ENCODE results near the gene TSPAN18. TPM values are rescaled to one million over a fixed set of nuclear protein-coding genes. Genes with fewer than 3 reads are reported as not detected.

The TSPAN18 gene
- polyA plus RNA-seq, 1 of the 3 experiments (the other 2 are of a cell fraction) = 0.72 TPM

DNA sequence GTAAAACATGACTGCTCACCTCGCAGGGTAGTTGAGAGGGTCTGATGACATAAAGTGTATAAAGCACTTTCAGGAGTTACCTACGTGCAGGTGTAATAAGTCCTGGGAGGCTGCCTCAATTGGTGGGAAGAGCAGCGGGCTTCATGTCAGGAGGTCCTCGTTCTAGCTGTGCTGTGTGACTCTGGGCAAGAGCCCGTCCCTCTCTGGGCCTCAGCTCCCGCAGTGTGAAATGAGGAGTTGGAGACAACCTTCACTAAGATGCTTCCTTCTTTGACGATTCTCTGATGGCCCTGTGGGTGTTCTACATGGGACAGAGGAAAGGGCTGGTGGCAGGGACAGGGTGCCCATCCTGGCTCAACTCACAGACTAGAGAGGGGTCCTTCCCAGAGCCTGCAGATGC lies 166.1 kb downstream of the TSPAN18 start:
- TF ChIP-seq RXRA (IDR thresholded peaks at IDR 0.05; ENCODE audit: borderline replicate concordance, low read depth) (no peak), MEF2A (IDR thresholded peaks at IDR 0.05; ENCODE audit: borderline replicate concordance, low read depth) (no peak), EZH2phosphoT487 (IDR thresholded peaks at IDR 0.05; ENCODE audit: borderline replicate concordance, low read depth) (no peak), FOXM1 (IDR thresholded peaks at IDR 0.05; ENCODE audit: low read depth) (no peak), SIN3A (IDR thresholded peaks at IDR 0.05; ENCODE audit: borderline replicate concordance, low read depth, low read length) (no peak)
- TF ChIP-seq, protein P1, sequence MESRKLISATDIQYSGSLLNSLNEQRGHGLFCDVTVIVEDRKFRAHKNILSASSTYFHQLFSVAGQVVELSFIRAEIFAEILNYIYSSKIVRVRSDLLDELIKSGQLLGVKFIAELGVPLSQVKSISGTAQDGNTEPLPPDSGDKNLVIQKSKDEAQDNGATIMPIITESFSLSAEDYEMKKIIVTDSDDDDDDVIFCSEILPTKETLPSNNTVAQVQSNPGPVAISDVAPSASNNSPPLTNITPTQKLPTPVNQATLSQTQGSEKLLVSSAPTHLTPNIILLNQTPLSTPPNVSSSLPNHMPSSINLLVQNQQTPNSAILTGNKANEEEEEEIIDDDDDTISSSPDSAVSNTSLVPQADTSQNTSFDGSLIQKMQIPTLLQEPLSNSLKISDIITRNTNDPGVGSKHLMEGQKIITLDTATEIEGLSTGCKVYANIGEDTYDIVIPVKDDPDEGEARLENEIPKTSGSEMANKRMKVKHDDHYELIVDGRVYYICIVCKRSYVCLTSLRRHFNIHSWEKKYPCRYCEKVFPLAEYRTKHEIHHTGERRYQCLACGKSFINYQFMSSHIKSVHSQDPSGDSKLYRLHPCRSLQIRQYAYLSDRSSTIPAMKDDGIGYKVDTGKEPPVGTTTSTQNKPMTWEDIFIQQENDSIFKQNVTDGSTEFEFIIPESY (IDR thresholded peaks at IDR 0.05; ENCODE audit: borderline replicate concordance, low read depth) = no peak
- TF ChIP-seq, protein P2, sequence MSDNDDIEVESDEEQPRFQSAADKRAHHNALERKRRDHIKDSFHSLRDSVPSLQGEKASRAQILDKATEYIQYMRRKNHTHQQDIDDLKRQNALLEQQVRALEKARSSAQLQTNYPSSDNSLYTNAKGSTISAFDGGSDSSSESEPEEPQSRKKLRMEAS (IDR thresholded peaks at IDR 0.05; ENCODE audit: low read depth) = no peak
- TF ChIP-seq, protein P3, sequence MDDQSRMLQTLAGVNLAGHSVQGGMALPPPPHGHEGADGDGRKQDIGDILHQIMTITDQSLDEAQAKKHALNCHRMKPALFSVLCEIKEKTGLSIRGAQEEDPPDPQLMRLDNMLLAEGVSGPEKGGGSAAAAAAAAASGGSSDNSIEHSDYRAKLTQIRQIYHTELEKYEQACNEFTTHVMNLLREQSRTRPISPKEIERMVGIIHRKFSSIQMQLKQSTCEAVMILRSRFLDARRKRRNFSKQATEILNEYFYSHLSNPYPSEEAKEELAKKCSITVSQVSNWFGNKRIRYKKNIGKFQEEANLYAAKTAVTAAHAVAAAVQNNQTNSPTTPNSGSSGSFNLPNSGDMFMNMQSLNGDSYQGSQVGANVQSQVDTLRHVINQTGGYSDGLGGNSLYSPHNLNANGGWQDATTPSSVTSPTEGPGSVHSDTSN (IDR thresholded peaks at IDR 0.05) = no peak
- Histone ChIP-seq H3K4me2 (no peak overlapping the region), H3K79me2 (ENCODE audit: insufficient read depth) (no peaks in the 10 kb centered on the region), H3K4me1 (ENCODE audit: control insufficient read depth in 1 of 2, insufficient read depth in 2 of 2, low read depth in 1 of 2, low read length in 1 of 2) (peaks cover 0 to 35% of the 10 kb centered on the region in 2 experiments; a peak in 1 of 4 replicates), H3K9me3 (no peaks in the 10 kb centered on the region), H3F3A (replicated peaks; ENCODE audit: insufficient read depth) (no peaks in the 10 kb centered on the region), H3K9me2 (no peaks in the 10 kb centered on the region), H3K9ac (no peak overlapping the region), H3K4me3 (ENCODE audit: low read depth in 2 of 2, low read length in 1 of 2) (no peak overlapping the region), H3K27ac (ENCODE audit: low read depth in 2 of 2, low read length in 1 of 2) (peak overlapping the region in 1 of 2 experiments; percentile 64; a peak in 2 of 4 replicates), H2AFZ (ENCODE audit: low read depth) (no peak overlapping the region), H4K20me1 (ENCODE audit: insufficient read depth) (no peaks in the 10 kb centered on the region), H3K36me3 (replicated peaks in 1 of 2; ENCODE audit: control insufficient read depth in 1 of 2, insufficient read depth in 2 of 2, low read length in 1 of 2) (no peaks in the 10 kb centered on the region), H3K27me3 (ENCODE audit: insufficient read depth) (no peaks in the 10 kb centered on the region; the same call in 1 of the 2 replicates)
- ChIA-PET CTCF (interaction anchor here (0.6 to 8.6 kb wide), 27 partner anchors 8 to 271 kb away, joined by 3 to 93 read pairs (median 6); partner anchors contain the start of gene TSPAN18), POLR2A (interaction anchor here (0.8 to 1.0 kb wide), 4 partner anchors 126 to 199 kb away, joined by 3 to 5 read pairs (median 3); no protein-coding TSS in a partner anchor)
- no peak for DNase-seq
- WGBS (ENCODE audit: low lambda C conversion rate) = 83% methylated on average over 5 of the region's 7 CpGs

DNA sequence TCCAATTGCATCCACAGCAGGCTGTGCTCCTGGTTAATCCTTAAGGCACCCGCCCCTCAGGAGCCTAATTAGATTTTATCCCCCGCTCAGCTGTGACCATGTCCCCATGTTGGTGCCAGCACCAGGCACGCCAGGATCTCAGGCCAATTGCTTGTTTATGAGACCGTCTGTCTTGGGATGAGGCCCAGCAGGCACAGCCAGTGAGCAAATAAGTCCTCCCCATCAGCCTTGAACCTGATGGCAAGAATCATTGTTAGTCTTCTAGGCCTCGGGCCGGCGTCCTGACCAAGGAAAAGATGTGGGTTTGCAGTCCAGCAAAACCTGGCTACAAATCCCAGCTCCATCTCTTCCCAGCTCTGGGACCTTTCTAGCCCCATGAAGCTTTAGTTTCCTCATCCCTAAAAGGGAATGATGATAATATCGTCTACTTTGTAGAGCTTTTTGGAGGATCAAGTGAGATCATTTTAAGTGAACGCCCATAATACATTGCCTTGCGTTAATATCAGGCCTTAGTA lies 166.6 kb downstream of the TSPAN18 start:
- H3K27ac ChIP-seq (ENCODE audit: low read depth in 2 of 2, low read length in 1 of 2) = peak overlapping the region in 1 of 2 experiments; percentile 64; a peak in 2 of 4 replicates
- CTCF ChIA-PET = interaction anchor here (0.6 to 8.6 kb wide), 28 partner anchors 9 to 272 kb away, joined by 3 to 93 read pairs (median 6); partner anchors contain the start of gene TSPAN18
- H3K9me3 ChIP-seq = no peaks in the 10 kb centered on the region
- no peak overlapping the region for H2AFZ ChIP-seq (ENCODE audit: low read depth)
- H3K36me3 ChIP-seq (replicated peaks in 1 of 2; ENCODE audit: control insufficient read depth in 1 of 2, insufficient read depth in 2 of 2, low read length in 1 of 2) = no peaks in the 10 kb centered on the region
- no peaks in the 10 kb centered on the region for H4K20me1 ChIP-seq (ENCODE audit: insufficient read depth)
- peaks cover 0 to 35% of the 10 kb centered on the region in 2 experiments; a peak in 1 of 4 replicates for H3K4me1 ChIP-seq (ENCODE audit: control insufficient read depth in 1 of 2, insufficient read depth in 2 of 2, low read depth in 1 of 2, low read length in 1 of 2)
- H3K79me2 ChIP-seq (ENCODE audit: insufficient read depth) = no peaks in the 10 kb centered on the region
- H3K4me3 ChIP-seq (ENCODE audit: low read depth in 2 of 2, low read length in 1 of 2) = no peak overlapping the region
- no peak overlapping the region for H3K9ac ChIP-seq
- WGBS (ENCODE audit: low lambda C conversion rate) = 79% methylated on average over 7 of the region's 10 CpGs
- peak; percentile 84 for DNase-seq
- no peaks in the 10 kb centered on the region for H3K9me2 ChIP-seq
- no peaks in the 10 kb centered on the region; the same call in 1 of the 2 replicates for H3K27me3 ChIP-seq (ENCODE audit: insufficient read depth)
- H3K4me2 ChIP-seq = no peak overlapping the region
- H3F3A ChIP-seq (replicated peaks; ENCODE audit: insufficient read depth) = no peaks in the 10 kb centered on the region
- POLR2A ChIA-PET = interaction anchor here (0.8 to 1.0 kb wide), 4 partner anchors 127 to 200 kb away, joined by 3 to 5 read pairs (median 3); no protein-coding TSS in a partner anchor
- TF ChIP-seq GATA2 (CRISPR knock-in tag; IDR thresholded peaks at IDR 0.05) (peak; percentile 33; the same call in 1 of the 2 replicates), RAD21 (IDR thresholded peaks at IDR 0.05; ENCODE audit: low read length) (no peak; the same call in 1 of the 2 replicates), ELF1 (IDR thresholded peaks at IDR 0.05) (no peak), GABPA (IDR thresholded peaks at IDR 0.05; ENCODE audit: low read depth) (no peak), SMC3 (IDR thresholded peaks at IDR 0.05; ENCODE audit: low read depth, low read length) (peak; percentile 20; the same call in 1 of the 2 replicates), CHD2 (IDR thresholded peaks at IDR 0.05; ENCODE audit: low read length, partially characterized antibody) (peak; percentile 50), NFIC (IDR thresholded peaks at IDR 0.05; ENCODE audit: borderline replicate concordance) (no peak), FOXJ3 (CRISPR knock-in tag; IDR thresholded peaks at IDR 0.05) (0 out of 2 replicates have a peak, but pooled peaks have one; percentile 55), EP300 (IDR thresholded peaks at IDR 0.05; ENCODE audit: borderline replicate concordance in 1 of 2, low read depth in 1 of 2, low read length in 1 of 2) (peak in 1 of 2 experiments; percentile 50; a peak in 1 of 4 replicates), MXI1 (IDR thresholded peaks at IDR 0.05; ENCODE audit: low read depth, low read length) (peak; percentile 81)
- TF ChIP-seq, protein P4, sequence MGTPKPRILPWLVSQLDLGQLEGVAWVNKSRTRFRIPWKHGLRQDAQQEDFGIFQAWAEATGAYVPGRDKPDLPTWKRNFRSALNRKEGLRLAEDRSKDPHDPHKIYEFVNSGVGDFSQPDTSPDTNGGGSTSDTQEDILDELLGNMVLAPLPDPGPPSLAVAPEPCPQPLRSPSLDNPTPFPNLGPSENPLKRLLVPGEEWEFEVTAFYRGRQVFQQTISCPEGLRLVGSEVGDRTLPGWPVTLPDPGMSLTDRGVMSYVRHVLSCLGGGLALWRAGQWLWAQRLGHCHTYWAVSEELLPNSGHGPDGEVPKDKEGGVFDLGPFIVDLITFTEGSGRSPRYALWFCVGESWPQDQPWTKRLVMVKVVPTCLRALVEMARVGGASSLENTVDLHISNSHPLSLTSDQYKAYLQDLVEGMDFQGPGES (IDR thresholded peaks at IDR 0.05; ENCODE audit: low read depth, low read length) = no peak
- TF ChIP-seq, protein P5, sequence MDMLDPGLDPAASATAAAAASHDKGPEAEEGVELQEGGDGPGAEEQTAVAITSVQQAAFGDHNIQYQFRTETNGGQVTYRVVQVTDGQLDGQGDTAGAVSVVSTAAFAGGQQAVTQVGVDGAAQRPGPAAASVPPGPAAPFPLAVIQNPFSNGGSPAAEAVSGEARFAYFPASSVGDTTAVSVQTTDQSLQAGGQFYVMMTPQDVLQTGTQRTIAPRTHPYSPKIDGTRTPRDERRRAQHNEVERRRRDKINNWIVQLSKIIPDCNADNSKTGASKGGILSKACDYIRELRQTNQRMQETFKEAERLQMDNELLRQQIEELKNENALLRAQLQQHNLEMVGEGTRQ (IDR thresholded peaks at IDR 0.05; ENCODE audit: borderline replicate concordance, low read depth, low read length) = no peak
